ENCODE data around the gene KCNK1.

The KCNK1 gene

DNA sequence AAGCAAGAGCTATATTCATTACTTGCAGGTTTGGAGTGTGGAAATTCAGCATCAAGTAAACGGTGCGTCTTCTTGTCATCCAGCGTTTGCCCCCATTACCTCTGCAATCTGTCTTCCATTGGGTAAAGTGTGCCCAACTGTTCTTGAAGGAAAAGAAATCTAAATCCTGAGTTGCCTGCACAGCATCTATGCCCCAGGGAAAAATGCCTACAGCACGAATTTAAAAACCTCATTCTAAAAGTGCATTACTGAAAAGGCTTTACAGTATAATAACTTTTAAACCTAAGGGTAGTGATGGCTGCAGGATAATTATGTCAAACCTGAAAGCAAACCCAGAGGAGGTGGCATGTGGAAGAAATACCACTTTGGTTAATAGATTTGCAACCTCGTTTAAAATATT lies 37.2 kb downstream of the KCNK1 start:
- Histone ChIP-seq H3K27me3 (ENCODE audit: control insufficient read depth in 5 of 5, insufficient read depth in 4 of 5, low read length in 5 of 5) (no peaks in the 10 kb centered on the region), H3K9me3 (ENCODE audit: control insufficient read depth in 5 of 5, low read length in 5 of 5) (no peaks in the 10 kb centered on the region), H3K27ac (ENCODE audit: low read depth, low read length) (no peak overlapping the region), H3K9ac (ENCODE audit: low read length in 5 of 5) (no peak overlapping the region), H3K4me1 (ENCODE audit: control insufficient read depth in 5 of 5, insufficient read depth in 5 of 5, low read length in 5 of 5) (no peaks in the 10 kb centered on the region), H3K4me3 (ENCODE audit: low read depth in 1 of 5, low read length in 5 of 5) (no peak overlapping the region), H3K36me3 (ENCODE audit: control insufficient read depth in 5 of 5, insufficient read depth in 5 of 5, low read length in 5 of 5) (no peaks in the 10 kb centered on the region)

DNA sequence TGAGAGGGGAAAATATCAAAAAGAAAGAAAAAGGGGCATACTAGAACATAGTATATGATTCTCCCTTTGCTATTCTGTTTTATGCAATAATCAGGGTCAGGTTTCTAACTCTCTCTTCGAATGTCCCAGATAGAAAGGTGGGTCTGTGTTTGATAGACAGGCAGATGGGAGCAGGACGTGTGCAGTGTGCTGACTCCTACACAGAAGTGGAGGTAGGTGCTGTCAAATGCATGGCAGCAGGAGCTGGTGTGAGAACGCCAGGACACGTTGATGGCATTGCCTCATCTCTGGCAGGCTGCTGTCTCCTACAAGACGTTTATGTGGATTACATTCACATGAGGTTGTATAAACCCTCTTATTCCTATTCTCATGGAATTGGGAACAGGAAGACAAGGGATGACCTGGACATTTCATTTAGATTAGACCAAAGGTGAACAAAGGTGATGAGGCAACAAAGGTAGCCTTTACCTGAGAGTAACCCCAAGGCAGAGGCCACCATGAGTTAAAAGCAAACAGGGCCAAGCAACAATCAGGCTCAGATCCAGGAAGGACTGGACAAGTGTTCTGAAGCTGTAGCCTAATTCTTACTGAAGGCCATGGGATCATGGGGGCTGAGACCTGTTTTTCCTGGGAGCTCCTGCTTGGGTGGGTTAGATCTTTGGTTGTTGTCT lies 37.8 kb downstream of the KCNK1 start:
- no peaks in the 10 kb centered on the region for H3K27me3 ChIP-seq (ENCODE audit: control insufficient read depth in 5 of 5, insufficient read depth in 4 of 5, low read length in 5 of 5)
- no peaks in the 10 kb centered on the region for H3K9me3 ChIP-seq (ENCODE audit: control insufficient read depth in 5 of 5, low read length in 5 of 5)
- H3K27ac ChIP-seq (ENCODE audit: low read depth, low read length) = no peak overlapping the region
- no peak overlapping the region for H3K4me3 ChIP-seq (ENCODE audit: low read depth in 1 of 5, low read length in 5 of 5)
- H3K4me1 ChIP-seq (ENCODE audit: control insufficient read depth in 5 of 5, insufficient read depth in 5 of 5, low read length in 5 of 5) = no peaks in the 10 kb centered on the region
- no peaks in the 10 kb centered on the region for H3K36me3 ChIP-seq (ENCODE audit: control insufficient read depth in 5 of 5, insufficient read depth in 5 of 5, low read length in 5 of 5)
- no peak overlapping the region for H3K9ac ChIP-seq (ENCODE audit: low read length in 5 of 5)

DNA sequence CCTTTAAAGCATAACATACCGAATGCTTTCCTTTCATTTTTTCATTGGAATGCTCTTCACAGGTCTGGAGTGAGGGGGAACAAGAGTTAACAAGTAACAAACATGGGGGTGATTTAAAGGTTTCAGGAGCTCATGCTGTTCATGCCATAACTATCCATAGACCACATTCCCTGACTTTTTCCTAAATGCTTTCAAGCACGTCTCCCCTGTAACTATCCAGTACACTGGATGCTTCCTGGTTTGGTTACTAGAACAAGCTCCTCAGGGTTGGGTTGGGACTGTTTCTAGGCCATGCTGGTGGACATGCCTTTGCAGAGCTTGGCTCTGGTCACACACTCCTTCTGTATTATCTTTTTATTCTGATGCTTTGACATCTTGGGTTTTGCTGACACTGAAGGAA lies 38.6 kb downstream of the KCNK1 start:
- no peak overlapping the region for H3K4me3 ChIP-seq (ENCODE audit: low read depth in 1 of 5, low read length in 5 of 5)
- H3K9ac ChIP-seq (ENCODE audit: low read length in 5 of 5) = no peak overlapping the region
- H3K9me3 ChIP-seq (ENCODE audit: control insufficient read depth in 5 of 5, low read length in 5 of 5) = no peaks in the 10 kb centered on the region
- no peaks in the 10 kb centered on the region for H3K27me3 ChIP-seq (ENCODE audit: control insufficient read depth in 5 of 5, insufficient read depth in 4 of 5, low read length in 5 of 5)
- no peaks in the 10 kb centered on the region for H3K36me3 ChIP-seq (ENCODE audit: control insufficient read depth in 5 of 5, insufficient read depth in 5 of 5, low read length in 5 of 5)
- no peak overlapping the region for H3K27ac ChIP-seq (ENCODE audit: low read depth, low read length)
- no peaks in the 10 kb centered on the region for H3K4me1 ChIP-seq (ENCODE audit: control insufficient read depth in 5 of 5, insufficient read depth in 5 of 5, low read length in 5 of 5)

DNA sequence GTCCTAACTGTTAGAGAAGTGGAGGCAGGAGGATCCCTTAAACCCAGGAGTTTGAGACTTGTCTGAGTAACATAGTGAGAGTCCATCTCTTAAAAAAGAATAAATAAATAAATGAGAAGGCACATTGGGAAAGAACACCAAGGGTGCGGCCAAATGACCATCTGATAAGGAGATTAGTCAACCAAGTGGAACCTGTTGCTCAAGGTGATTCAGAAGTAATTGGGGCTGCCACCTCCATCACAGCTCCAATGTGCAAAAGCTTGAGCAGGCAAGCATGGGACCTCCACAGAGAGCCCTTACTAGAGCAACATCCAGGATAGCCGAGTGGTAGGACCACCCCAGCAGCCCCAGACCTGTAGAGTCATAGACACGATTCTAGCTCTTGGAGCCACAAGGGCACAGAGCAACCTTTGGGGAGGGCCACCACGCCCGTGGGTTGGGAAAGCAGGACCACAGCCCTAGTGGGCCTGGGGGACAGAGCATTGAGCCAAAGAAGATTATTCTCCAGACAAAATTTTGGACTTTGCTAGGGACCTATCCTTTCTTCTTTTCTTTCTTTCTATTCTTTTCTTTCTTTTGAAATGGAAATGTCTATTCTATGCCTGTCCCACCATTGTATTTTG lies 40.9 kb downstream of the KCNK1 start:
- H3K9ac ChIP-seq (ENCODE audit: low read length in 5 of 5) = no peak overlapping the region
- H3K27ac ChIP-seq (ENCODE audit: low read depth, low read length) = no peak overlapping the region
- no peaks in the 10 kb centered on the region for H3K27me3 ChIP-seq (ENCODE audit: control insufficient read depth in 5 of 5, insufficient read depth in 4 of 5, low read length in 5 of 5)
- H3K9me3 ChIP-seq (ENCODE audit: control insufficient read depth in 5 of 5, low read length in 5 of 5) = no peaks in the 10 kb centered on the region
- no peaks in the 10 kb centered on the region for H3K4me1 ChIP-seq (ENCODE audit: control insufficient read depth in 5 of 5, insufficient read depth in 5 of 5, low read length in 5 of 5)
- no peak overlapping the region for H3K4me3 ChIP-seq (ENCODE audit: low read depth in 1 of 5, low read length in 5 of 5)
- no peaks in the 10 kb centered on the region for H3K36me3 ChIP-seq (ENCODE audit: control insufficient read depth in 5 of 5, insufficient read depth in 5 of 5, low read length in 5 of 5)

DNA sequence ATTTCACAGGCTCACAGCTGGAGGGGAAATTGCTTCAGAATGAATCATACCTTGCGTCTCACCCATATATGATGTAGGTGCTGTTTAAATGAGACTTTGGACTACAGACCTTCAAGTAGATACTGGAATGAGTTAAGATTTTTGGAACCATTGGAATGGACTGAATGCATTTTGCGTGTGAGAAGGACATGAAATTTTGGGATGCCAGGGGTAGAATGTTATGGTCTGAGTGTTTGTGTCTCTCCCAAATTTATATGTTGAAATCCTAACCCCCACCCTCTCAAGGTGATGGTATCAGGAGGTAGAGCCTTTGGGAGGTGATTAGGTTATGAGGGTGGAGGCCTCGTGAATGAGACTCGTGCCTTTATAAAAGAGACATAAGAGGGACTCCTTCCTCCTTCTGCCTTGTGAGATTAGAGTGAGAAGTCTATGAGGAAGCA lies 41.4 kb downstream of the KCNK1 start:
- Histone ChIP-seq H3K9me3 (ENCODE audit: control insufficient read depth in 5 of 5, low read length in 5 of 5) (no peaks in the 10 kb centered on the region), H3K4me1 (ENCODE audit: control insufficient read depth in 5 of 5, insufficient read depth in 5 of 5, low read length in 5 of 5) (no peaks in the 10 kb centered on the region), H3K9ac (ENCODE audit: low read length in 5 of 5) (no peak overlapping the region), H3K36me3 (ENCODE audit: control insufficient read depth in 5 of 5, insufficient read depth in 5 of 5, low read length in 5 of 5) (no peaks in the 10 kb centered on the region), H3K4me3 (ENCODE audit: low read depth in 1 of 5, low read length in 5 of 5) (no peak overlapping the region), H3K27ac (ENCODE audit: low read depth, low read length) (no peak overlapping the region), H3K27me3 (ENCODE audit: control insufficient read depth in 5 of 5, insufficient read depth in 4 of 5, low read length in 5 of 5) (no peaks in the 10 kb centered on the region)

GRCh38 chr1:233656032-233656635 lies 42.2 kb downstream of the KCNK1 start:
- Histone ChIP-seq H3K36me3 (ENCODE audit: control insufficient read depth in 5 of 5, insufficient read depth in 5 of 5, low read length in 5 of 5) (no peaks in the 10 kb centered on the region), H3K9ac (ENCODE audit: low read length in 5 of 5) (no peak overlapping the region), H3K27ac (ENCODE audit: low read depth, low read length) (no peak overlapping the region), H3K4me3 (ENCODE audit: low read depth in 1 of 5, low read length in 5 of 5) (no peak overlapping the region), H3K4me1 (ENCODE audit: control insufficient read depth in 5 of 5, insufficient read depth in 5 of 5, low read length in 5 of 5) (no peaks in the 10 kb centered on the region), H3K27me3 (ENCODE audit: control insufficient read depth in 5 of 5, insufficient read depth in 4 of 5, low read length in 5 of 5) (no peaks in the 10 kb centered on the region), H3K9me3 (ENCODE audit: control insufficient read depth in 5 of 5, low read length in 5 of 5) (no peaks in the 10 kb centered on the region)

GRCh38 chr1:233656687-233657086 lies 42.8 kb downstream of the KCNK1 start:
- no peak overlapping the region for H3K9ac ChIP-seq (ENCODE audit: low read length in 5 of 5)

DNA sequence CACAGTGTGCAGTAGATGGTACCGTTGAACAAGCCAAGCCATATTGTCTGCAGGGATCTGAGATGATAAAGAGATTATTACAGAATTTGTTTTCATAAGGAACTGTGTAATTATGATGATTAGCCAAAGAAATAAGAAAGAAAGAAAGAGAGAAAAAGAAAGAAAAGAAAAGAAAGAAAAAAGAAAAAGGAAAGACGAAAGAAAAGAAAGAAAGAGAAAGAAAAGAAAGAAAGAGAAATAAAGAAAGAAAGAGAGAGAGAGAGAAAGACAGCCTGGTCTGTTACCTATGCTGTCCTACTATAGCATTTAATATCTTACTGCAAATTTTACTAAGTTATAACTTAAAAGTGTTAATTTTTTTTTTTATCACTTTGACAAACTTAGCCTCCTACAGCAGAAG lies 43.6 kb downstream of the KCNK1 start:
- H3K9ac ChIP-seq (ENCODE audit: low read length in 5 of 5) = no peak overlapping the region
- no peaks in the 10 kb centered on the region for H3K36me3 ChIP-seq (ENCODE audit: control insufficient read depth in 5 of 5, insufficient read depth in 5 of 5, low read length in 5 of 5)
- no peak overlapping the region for H3K27ac ChIP-seq (ENCODE audit: low read depth, low read length)
- no peaks in the 10 kb centered on the region for H3K27me3 ChIP-seq (ENCODE audit: control insufficient read depth in 5 of 5, insufficient read depth in 4 of 5, low read length in 5 of 5)
- no peaks in the 10 kb centered on the region for H3K4me1 ChIP-seq (ENCODE audit: control insufficient read depth in 5 of 5, insufficient read depth in 5 of 5, low read length in 5 of 5)
- H3K9me3 ChIP-seq (ENCODE audit: control insufficient read depth in 5 of 5, low read length in 5 of 5) = no peaks in the 10 kb centered on the region
- H3K4me3 ChIP-seq (ENCODE audit: low read depth in 1 of 5, low read length in 5 of 5) = no peak overlapping the region

More at GRCh38 chr1:233656687-233657086, 42.8 kb downstream of the KCNK1 start:
- H3K9me3 ChIP-seq (ENCODE audit: control insufficient read depth in 5 of 5, low read length in 5 of 5) = no peaks in the 10 kb centered on the region
- H3K4me1 ChIP-seq (ENCODE audit: control insufficient read depth in 5 of 5, insufficient read depth in 5 of 5, low read length in 5 of 5) = no peaks in the 10 kb centered on the region
- H3K4me3 ChIP-seq (ENCODE audit: low read depth in 1 of 5, low read length in 5 of 5) = no peak overlapping the region
- no peak overlapping the region for H3K27ac ChIP-seq (ENCODE audit: low read depth, low read length)
- H3K36me3 ChIP-seq (ENCODE audit: control insufficient read depth in 5 of 5, insufficient read depth in 5 of 5, low read length in 5 of 5) = no peaks in the 10 kb centered on the region
- H3K27me3 ChIP-seq (ENCODE audit: control insufficient read depth in 5 of 5, insufficient read depth in 4 of 5, low read length in 5 of 5) = no peaks in the 10 kb centered on the region

GRCh38 chr1:233659495-233659894 lies 45.6 kb downstream of the KCNK1 start:
- Histone ChIP-seq H3K9ac (ENCODE audit: low read length in 5 of 5) (no peak overlapping the region), H3K27ac (ENCODE audit: low read depth, low read length) (no peak overlapping the region), H3K27me3 (ENCODE audit: control insufficient read depth in 5 of 5, insufficient read depth in 4 of 5, low read length in 5 of 5) (no peaks in the 10 kb centered on the region), H3K4me1 (ENCODE audit: control insufficient read depth in 5 of 5, insufficient read depth in 5 of 5, low read length in 5 of 5) (no peaks in the 10 kb centered on the region), H3K36me3 (ENCODE audit: control insufficient read depth in 5 of 5, insufficient read depth in 5 of 5, low read length in 5 of 5) (no peaks in the 10 kb centered on the region), H3K9me3 (ENCODE audit: control insufficient read depth in 5 of 5, low read length in 5 of 5) (no peaks in the 10 kb centered on the region), H3K4me3 (ENCODE audit: low read depth in 1 of 5, low read length in 5 of 5) (no peak overlapping the region)

DNA sequence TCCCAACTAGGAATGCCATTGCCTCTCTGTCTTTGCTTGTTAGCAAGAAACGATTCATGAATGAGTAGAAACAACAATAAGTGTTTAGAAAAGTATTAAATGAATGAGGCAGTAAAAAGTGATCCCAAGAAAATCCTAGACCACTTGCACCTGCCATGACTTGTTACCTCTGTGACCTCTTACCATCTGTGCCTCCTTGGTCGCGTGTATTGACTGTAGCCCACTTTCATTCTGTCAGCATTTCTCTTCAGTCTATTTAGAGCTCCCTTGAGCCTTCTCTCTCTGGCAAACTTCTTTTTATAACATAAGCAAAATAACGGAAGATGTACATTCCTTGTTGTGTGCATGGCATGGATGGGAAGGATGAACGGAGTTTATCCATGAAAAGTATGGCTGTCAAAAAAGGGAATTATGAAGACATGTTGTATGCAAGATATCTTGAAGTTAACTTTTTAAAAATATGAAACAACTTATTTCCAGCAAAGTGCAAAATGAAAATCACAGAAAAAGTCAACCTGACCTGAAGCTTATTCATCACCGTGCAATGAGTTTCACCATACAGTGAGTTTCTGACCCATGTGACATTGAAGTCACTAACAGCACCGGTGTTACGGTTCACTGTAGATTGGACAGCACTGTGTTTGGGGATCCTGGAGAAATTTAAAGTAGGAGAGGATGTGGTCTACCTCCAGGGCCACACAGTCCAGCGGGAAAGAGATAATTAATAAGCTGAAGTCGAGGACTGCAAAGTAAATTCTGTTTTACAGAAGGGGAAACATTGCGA lies 47.7 kb downstream of the KCNK1 start:
- Histone ChIP-seq H3K27ac (ENCODE audit: low read depth, low read length) (no peak overlapping the region), H3K4me1 (ENCODE audit: control insufficient read depth in 5 of 5, insufficient read depth in 5 of 5, low read length in 5 of 5) (no peaks in the 10 kb centered on the region), H3K9ac (ENCODE audit: low read length in 5 of 5) (no peak overlapping the region), H3K4me3 (ENCODE audit: low read depth in 1 of 5, low read length in 5 of 5) (no peak overlapping the region), H3K9me3 (ENCODE audit: control insufficient read depth in 5 of 5, low read length in 5 of 5) (no peaks in the 10 kb centered on the region), H3K27me3 (ENCODE audit: control insufficient read depth in 5 of 5, insufficient read depth in 4 of 5, low read length in 5 of 5) (no peaks in the 10 kb centered on the region), H3K36me3 (ENCODE audit: control insufficient read depth in 5 of 5, insufficient read depth in 5 of 5, low read length in 5 of 5) (no peaks in the 10 kb centered on the region)
